H1 (cell line): Measurements from ENCODE around the gene SECISBP2L.

Source experiments
- EGR1 ChIP-seq: IDR thresholded peaks from 2 replicates; pipeline ENCODE4 v1.6.1; 2011; ENCODE audit warnings: low read depth, low read length, borderline replicate concordance
- EP300 ChIP-seq, 2 experiments: IDR thresholded peaks; 1 replicate in 1 of 2; 2 replicates in 1 of 2; pipeline ENCODE4 v1.6.1; 2011 to 2012; ENCODE audit warnings: low read depth in 2 of 2, low read length in 2 of 2, mild to moderate bottlenecking in 2 of 2, borderline replicate concordance in 1 of 2, inconsistent platforms in 1 of 2, moderate library complexity in 1 of 2
- EZH2 ChIP-seq: fragments of 200-600 bp; sonication (generic); IDR thresholded peaks from 2 replicates; pipeline ENCODE4 v1.7.1; 2012; ENCODE audit warnings: low read depth, mild to moderate bottlenecking, moderate library complexity, low read length, inconsistent platforms; ENCODE audit not compliant: severe bottlenecking
- GABPA ChIP-seq: IDR thresholded peaks from 2 replicates; pipeline ENCODE4 v1.6.1; 2011; ENCODE audit warnings: mild to moderate bottlenecking, low read length, moderate library complexity, borderline replicate concordance; ENCODE audit not compliant: insufficient read depth
- SRF ChIP-seq: IDR thresholded peaks from 2 replicates; pipeline ENCODE4 v1.6.1; 2011; ENCODE audit warnings: mild to moderate bottlenecking, low read depth, low read length, moderate library complexity
- YY1 ChIP-seq: IDR thresholded peaks from 2 replicates; pipeline ENCODE4 v1.6.1; 2011; ENCODE audit warnings: low read depth, mild to moderate bottlenecking, low read length
- ZNF274 ChIP-seq: IDR thresholded peaks from 2 replicates; pipeline ENCODE4 v1.7.0; 2012; ENCODE audit warnings: low read length, borderline replicate concordance; ENCODE audit errors: extremely low read depth
- TF ChIP-seq, protein P1 (sequence below), 3 experiments: IDR thresholded peaks; 1 replicate in 2 of 3; 2 replicates in 1 of 3; pipeline versions ENCODE4 v1.5.1 to v1.6.1; 2011; ENCODE audit warnings: low read length in 3 of 3, mild to moderate bottlenecking in 3 of 3, inconsistent platforms in 2 of 3, low read depth in 1 of 3, moderate library complexity in 1 of 3; ENCODE audit not compliant: insufficient read depth in 1 of 3; ENCODE audit errors: control extremely low read depth in 1 of 3
- TF ChIP-seq, protein P2 (sequence below): IDR thresholded peaks from 2 replicates; pipeline ENCODE4 v1.6.1; 2011; ENCODE audit warnings: low read depth, mild to moderate bottlenecking, low read length; ENCODE audit not compliant: insufficient read depth

DNA sequence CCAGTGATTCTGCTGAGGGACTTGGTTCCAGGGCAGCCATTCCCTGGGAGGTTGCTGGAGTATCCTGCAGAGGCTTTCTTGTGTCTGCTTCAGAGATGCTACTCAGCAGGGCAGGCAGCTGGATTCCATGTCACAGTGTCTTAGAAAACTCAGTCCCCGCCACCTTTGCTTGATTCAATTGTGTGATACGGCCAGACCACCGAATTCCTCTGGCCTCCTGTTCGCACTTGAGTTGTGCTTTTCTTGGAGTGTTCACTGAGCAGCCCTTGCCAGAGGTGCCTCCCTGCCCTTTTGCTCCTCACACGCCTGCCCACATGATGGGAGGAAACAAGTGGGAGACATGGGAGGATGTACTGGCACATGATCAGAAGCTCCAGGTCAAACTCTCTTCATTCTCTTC lies 62.9 kb downstream of the SECISBP2L start:
- TF ChIP-seq EP300 (IDR thresholded peaks at IDR 0.05; ENCODE audit: borderline replicate concordance in 1 of 2, low read depth in 2 of 2, low read length in 2 of 2) = no peak
- TF ChIP-seq, protein P1, sequence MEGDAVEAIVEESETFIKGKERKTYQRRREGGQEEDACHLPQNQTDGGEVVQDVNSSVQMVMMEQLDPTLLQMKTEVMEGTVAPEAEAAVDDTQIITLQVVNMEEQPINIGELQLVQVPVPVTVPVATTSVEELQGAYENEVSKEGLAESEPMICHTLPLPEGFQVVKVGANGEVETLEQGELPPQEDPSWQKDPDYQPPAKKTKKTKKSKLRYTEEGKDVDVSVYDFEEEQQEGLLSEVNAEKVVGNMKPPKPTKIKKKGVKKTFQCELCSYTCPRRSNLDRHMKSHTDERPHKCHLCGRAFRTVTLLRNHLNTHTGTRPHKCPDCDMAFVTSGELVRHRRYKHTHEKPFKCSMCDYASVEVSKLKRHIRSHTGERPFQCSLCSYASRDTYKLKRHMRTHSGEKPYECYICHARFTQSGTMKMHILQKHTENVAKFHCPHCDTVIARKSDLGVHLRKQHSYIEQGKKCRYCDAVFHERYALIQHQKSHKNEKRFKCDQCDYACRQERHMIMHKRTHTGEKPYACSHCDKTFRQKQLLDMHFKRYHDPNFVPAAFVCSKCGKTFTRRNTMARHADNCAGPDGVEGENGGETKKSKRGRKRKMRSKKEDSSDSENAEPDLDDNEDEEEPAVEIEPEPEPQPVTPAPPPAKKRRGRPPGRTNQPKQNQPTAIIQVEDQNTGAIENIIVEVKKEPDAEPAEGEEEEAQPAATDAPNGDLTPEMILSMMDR (IDR thresholded peaks at IDR 0.05; ENCODE audit: control extremely low read depth in 1 of 3, insufficient read depth in 1 of 3, low read depth in 1 of 3, low read length in 3 of 3) = no peak
- no peak for TF ChIP-seq YY1
- no peak for TF ChIP-seq ZNF274
- TF ChIP-seq GABPA = no peak
- TF ChIP-seq SRF = no peak
- TF ChIP-seq EGR1 = no peak
- no peak for TF ChIP-seq EZH2
- TF ChIP-seq, protein P2, sequence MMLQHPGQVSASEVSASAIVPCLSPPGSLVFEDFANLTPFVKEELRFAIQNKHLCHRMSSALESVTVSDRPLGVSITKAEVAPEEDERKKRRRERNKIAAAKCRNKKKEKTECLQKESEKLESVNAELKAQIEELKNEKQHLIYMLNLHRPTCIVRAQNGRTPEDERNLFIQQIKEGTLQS = no peak
